ENCODE measurements around the gene GOLGA8B.
"Not testable (repeated sequence)": the region's sequence is repeated elsewhere in the genome, so short reads cannot be mapped to it uniquely, and the experiment has no call there.

Gene GOLGA8B

GRCh38 chr15:34583399-34584329 is at the start of gene GOLGA8B:
Gene GOLGA8B (minus strand): TSS chr15:34583651. CDS start chr15:34535912, 47,739 bp downstream.
- Histone ChIP-seq H3K4me3 (ENCODE audit: low read depth in 1 of 2, low read length in 2 of 2) (peak within 1 kb of the TSS; percentile 53 to 91), H3K36me3 (ENCODE audit: insufficient read depth, low read length) (no peaks in the 10 kb centered on the region), H3K4me1 (ENCODE audit: insufficient read depth, low read length) (peaks cover 13% of the 10 kb centered on the region), H3K9ac (ENCODE audit: low read length) (no peak within 1 kb of the TSS), H3K9me3 (ENCODE audit: low read length) (no peaks in the 10 kb centered on the region), H3K27ac (ENCODE audit: low read depth, low read length) (peak within 1 kb of the TSS; percentile 23), H3K27me3 (ENCODE audit: control insufficient read depth in 1 of 2, insufficient read depth in 2 of 2, low read length in 2 of 2) (peaks cover 0 to 5% of the 10 kb centered on the region in 2 donors)

GRCh38 chr15:34633165-34633564 is 49.7 kb upstream of the GOLGA8B start:
- H3K36me3 ChIP-seq (ENCODE audit: insufficient read depth, low read length); H3K27ac ChIP-seq (ENCODE audit: low read depth, low read length); H3K4me1 ChIP-seq (ENCODE audit: insufficient read depth, low read length); H3K9ac ChIP-seq (ENCODE audit: low read length); H3K9me3 ChIP-seq (ENCODE audit: low read length); H3K27me3 ChIP-seq (ENCODE audit: control insufficient read depth in 1 of 2, insufficient read depth in 2 of 2, low read length in 2 of 2); H3K4me3 ChIP-seq (ENCODE audit: low read depth in 1 of 2, low read length in 2 of 2): not testable (repeated sequence)

- H3K9me3 ChIP-seq (ENCODE audit: low read length): no peaks in the 10 kb centered on the region
- H3K27me3 ChIP-seq (ENCODE audit: control insufficient read depth in 1 of 2, insufficient read depth in 2 of 2, low read length in 2 of 2): no peaks in the 10 kb centered on the region
- no peak overlapping the region for H3K9ac ChIP-seq (ENCODE audit: low read length)
- no peak overlapping the region for H3K27ac ChIP-seq (ENCODE audit: low read depth, low read length)
- H3K4me1 ChIP-seq (ENCODE audit: insufficient read depth, low read length): no peaks in the 10 kb centered on the region
- no peak overlapping the region for H3K4me3 ChIP-seq (ENCODE audit: low read depth in 1 of 2, low read length in 2 of 2)
- no peaks in the 10 kb centered on the region for H3K36me3 ChIP-seq (ENCODE audit: insufficient read depth, low read length)
Measured at GRCh38 chr15:34628577-34629152, 45.2 kb upstream of the GOLGA8B start.

GRCh38 chr15:34625007-34625406 is 41.6 kb upstream of the GOLGA8B start:
- H3K27ac ChIP-seq (ENCODE audit: low read depth, low read length): no peak overlapping the region
- no peaks in the 10 kb centered on the region for H3K36me3 ChIP-seq (ENCODE audit: insufficient read depth, low read length)
- no peaks in the 10 kb centered on the region for H3K4me1 ChIP-seq (ENCODE audit: insufficient read depth, low read length)
- no peaks in the 10 kb centered on the region for H3K9me3 ChIP-seq (ENCODE audit: low read length)
- H3K4me3 ChIP-seq (ENCODE audit: low read depth in 1 of 2, low read length in 2 of 2): no peak overlapping the region
- H3K9ac ChIP-seq (ENCODE audit: low read length): no peak overlapping the region
- no peaks in the 10 kb centered on the region for H3K27me3 ChIP-seq (ENCODE audit: control insufficient read depth in 1 of 2, insufficient read depth in 2 of 2, low read length in 2 of 2)

- no peaks in the 10 kb centered on the region for H3K36me3 ChIP-seq (ENCODE audit: insufficient read depth, low read length)
- peaks cover 14% of the 10 kb centered on the region for H3K4me1 ChIP-seq (ENCODE audit: insufficient read depth, low read length)
- no peaks in the 10 kb centered on the region for H3K27me3 ChIP-seq (ENCODE audit: control insufficient read depth in 1 of 2, insufficient read depth in 2 of 2, low read length in 2 of 2)
- no peak overlapping the region for H3K4me3 ChIP-seq (ENCODE audit: low read depth in 1 of 2, low read length in 2 of 2)
- no peak overlapping the region for H3K27ac ChIP-seq (ENCODE audit: low read depth, low read length)
- no peaks in the 10 kb centered on the region for H3K9me3 ChIP-seq (ENCODE audit: low read length)
- H3K9ac ChIP-seq (ENCODE audit: low read length): no peak overlapping the region
Measured at GRCh38 chr15:34621675-34622074, 38.2 kb upstream of the GOLGA8B start.

GRCh38 chr15:34620814-34621213 is 37.4 kb upstream of the GOLGA8B start:
- no peaks in the 10 kb centered on the region for H3K27me3 ChIP-seq (ENCODE audit: control insufficient read depth in 1 of 2, insufficient read depth in 2 of 2, low read length in 2 of 2)
- no peak overlapping the region for H3K9ac ChIP-seq (ENCODE audit: low read length)
- no peaks in the 10 kb centered on the region for H3K36me3 ChIP-seq (ENCODE audit: insufficient read depth, low read length)
- no peak overlapping the region for H3K27ac ChIP-seq (ENCODE audit: low read depth, low read length)
- no peak overlapping the region for H3K4me3 ChIP-seq (ENCODE audit: low read depth in 1 of 2, low read length in 2 of 2)
- H3K4me1 ChIP-seq (ENCODE audit: insufficient read depth, low read length): peaks cover 15% of the 10 kb centered on the region
- no peaks in the 10 kb centered on the region for H3K9me3 ChIP-seq (ENCODE audit: low read length)

GRCh38 chr15:34620142-34620541 is 36.7 kb upstream of the GOLGA8B start:
- peaks cover 15% of the 10 kb centered on the region for H3K4me1 ChIP-seq (ENCODE audit: insufficient read depth, low read length)
- no peaks in the 10 kb centered on the region for H3K9me3 ChIP-seq (ENCODE audit: low read length)
- H3K9ac ChIP-seq (ENCODE audit: low read length): no peak overlapping the region
- no peaks in the 10 kb centered on the region for H3K36me3 ChIP-seq (ENCODE audit: insufficient read depth, low read length)
- H3K4me3 ChIP-seq (ENCODE audit: low read depth in 1 of 2, low read length in 2 of 2): no peak overlapping the region
- no peaks in the 10 kb centered on the region for H3K27me3 ChIP-seq (ENCODE audit: control insufficient read depth in 1 of 2, insufficient read depth in 2 of 2, low read length in 2 of 2)
- H3K27ac ChIP-seq (ENCODE audit: low read depth, low read length): no peak overlapping the region

- no peaks in the 10 kb centered on the region for H3K9me3 ChIP-seq (ENCODE audit: low read length)
- no peak overlapping the region for H3K4me3 ChIP-seq (ENCODE audit: low read depth in 1 of 2, low read length in 2 of 2)
Measured at GRCh38 chr15:34619151-34619550, 35.7 kb upstream of the GOLGA8B start.

GRCh38 chr15:34618073-34618472 is 34.6 kb upstream of the GOLGA8B start:
- Histone ChIP-seq H3K9ac (ENCODE audit: low read length) (no peak overlapping the region), H3K27me3 (ENCODE audit: control insufficient read depth in 1 of 2, insufficient read depth in 2 of 2, low read length in 2 of 2) (no peaks in the 10 kb centered on the region), H3K4me1 (ENCODE audit: insufficient read depth, low read length) (peaks cover 15% of the 10 kb centered on the region), H3K27ac (ENCODE audit: low read depth, low read length) (no peak overlapping the region), H3K9me3 (ENCODE audit: low read length) (no peaks in the 10 kb centered on the region), H3K4me3 (ENCODE audit: low read depth in 1 of 2, low read length in 2 of 2) (no peak overlapping the region), H3K36me3 (ENCODE audit: insufficient read depth, low read length) (no peaks in the 10 kb centered on the region)

More at GRCh38 chr15:34619151-34619550, 35.7 kb upstream of the GOLGA8B start:
- Histone ChIP-seq H3K4me1 (ENCODE audit: insufficient read depth, low read length) (peaks cover 15% of the 10 kb centered on the region), H3K9ac (ENCODE audit: low read length) (no peak overlapping the region), H3K36me3 (ENCODE audit: insufficient read depth, low read length) (no peaks in the 10 kb centered on the region), H3K27me3 (ENCODE audit: control insufficient read depth in 1 of 2, insufficient read depth in 2 of 2, low read length in 2 of 2) (no peaks in the 10 kb centered on the region), H3K27ac (ENCODE audit: low read depth, low read length) (no peak overlapping the region)

GRCh38 chr15:34616613-34617012 is 33.2 kb upstream of the GOLGA8B start:
- H3K9ac ChIP-seq (ENCODE audit: low read length): no peak overlapping the region
- peaks cover 15% of the 10 kb centered on the region for H3K4me1 ChIP-seq (ENCODE audit: insufficient read depth, low read length)
- no peak overlapping the region for H3K4me3 ChIP-seq (ENCODE audit: low read depth in 1 of 2, low read length in 2 of 2)

GRCh38 chr15:34613997-34614396 is 30.5 kb upstream of the GOLGA8B start:
- H3K4me3 ChIP-seq (ENCODE audit: low read depth in 1 of 2, low read length in 2 of 2): no peak overlapping the region
- no peak overlapping the region for H3K9ac ChIP-seq (ENCODE audit: low read length)
- no peaks in the 10 kb centered on the region for H3K36me3 ChIP-seq (ENCODE audit: insufficient read depth, low read length)
- no peak overlapping the region for H3K27ac ChIP-seq (ENCODE audit: low read depth, low read length)
- peaks cover 15% of the 10 kb centered on the region for H3K4me1 ChIP-seq (ENCODE audit: insufficient read depth, low read length)
- H3K9me3 ChIP-seq (ENCODE audit: low read length): no peaks in the 10 kb centered on the region
- H3K27me3 ChIP-seq (ENCODE audit: control insufficient read depth in 1 of 2, insufficient read depth in 2 of 2, low read length in 2 of 2): no peaks in the 10 kb centered on the region

More at GRCh38 chr15:34616613-34617012, 33.2 kb upstream of the GOLGA8B start:
- H3K9me3 ChIP-seq (ENCODE audit: low read length): no peaks in the 10 kb centered on the region
- H3K27me3 ChIP-seq (ENCODE audit: control insufficient read depth in 1 of 2, insufficient read depth in 2 of 2, low read length in 2 of 2): no peaks in the 10 kb centered on the region
- H3K36me3 ChIP-seq (ENCODE audit: insufficient read depth, low read length): no peaks in the 10 kb centered on the region
- H3K27ac ChIP-seq (ENCODE audit: low read depth, low read length): no peak overlapping the region

Data from muscle layer of colon (tissue), 2 donors.